Lung (tissue), 12 donors: ENCODE data around the gene MEG3. TPM values are rescaled to one million over a fixed set of nuclear protein-coding genes. Genes with fewer than 3 reads are reported as not detected.

Experiments used
- ATAC-seq: fragments of 200-7000 bp; cut with Tn5 transposase; one replicate; pipeline ENCODE4 v1.9.1; 2020; ENCODE audit warnings: moderate number of reproducible peaks; ENCODE audit not compliant: insufficient read depth, low FRiP score
- DNase-seq, 3 donors: peaks; one replicate each; pipeline ENCODE4 v3.0.0-alpha.2; 2013 to 2017
- H3K27ac ChIP-seq, 2 donors: one replicate each; pipeline ENCODE4 v1.5.1; 2013; ENCODE audit warnings: mild to moderate bottlenecking in 2 of 2, moderate library complexity in 2 of 2, control low read depth in 1 of 2, inconsistent platforms in 1 of 2, low read depth in 1 of 2, low read length in 1 of 2
- H3K27me3 ChIP-seq, 3 donors: one replicate each; pipeline ENCODE4 v1.5.1; 2013; ENCODE audit warnings: low read length in 2 of 3; ENCODE audit not compliant: control insufficient read depth in 3 of 3, insufficient read depth in 3 of 3
- H3K36me3 ChIP-seq, 4 donors: one replicate each; pipeline ENCODE4 v1.5.1; 2013; ENCODE audit warnings: low read length in 4 of 4, mild to moderate bottlenecking in 1 of 4, moderate library complexity in 1 of 4; ENCODE audit not compliant: control insufficient read depth in 4 of 4, insufficient read depth in 4 of 4
- H3K4me1 ChIP-seq, 5 donors: one replicate each; pipeline ENCODE4 v1.5.1; 2013; ENCODE audit warnings: low read length in 5 of 5, mild to moderate bottlenecking in 2 of 5, moderate library complexity in 1 of 5; ENCODE audit not compliant: control insufficient read depth in 5 of 5, insufficient read depth in 5 of 5
- H3K4me3 ChIP-seq: one replicate; pipeline ENCODE4 v1.5.1; 2013; ENCODE audit warnings: mild to moderate bottlenecking, control low read depth, moderate library complexity
- H3K9ac ChIP-seq, 2 donors: one replicate each; pipeline ENCODE4 v1.5.1; 2013; ENCODE audit warnings: low read length in 2 of 2, control low read depth in 1 of 2; ENCODE audit not compliant: insufficient read depth in 1 of 2
- H3K9me3 ChIP-seq, 4 donors: one replicate each; pipeline ENCODE4 v1.5.1; 2013; ENCODE audit warnings: low read length in 3 of 4, mild to moderate bottlenecking in 1 of 4, moderate library complexity in 1 of 4; ENCODE audit not compliant: control insufficient read depth in 4 of 4, insufficient read depth in 3 of 4
- CTCF ChIP-seq: IDR thresholded peaks from 2 replicates; pipeline ENCODE4 v1.5.1; 2012; ENCODE audit warnings: mild to moderate bottlenecking; ENCODE audit errors: control extremely low read depth, extremely low read depth
- WGBS, 2 donors: extraction: QIAGEN DNeasy Blood & Tissue Kit; methylation state at CpG; one replicate each; pipeline ENCODE4 v1.1.7; 2013; 5-methylcytosine and 5-hydroxymethylcytosine counted together
- polyA plus RNA-seq, 2 donors: library from polyadenylated mRNA; stranded (reverse); fragments of 200-250 nt; gene quantifications; one replicate each; pipeline ENCODE4 v1.2.1, GENCODE V29; 2013
- total RNA-seq, 2 donors: library from RNA; depleted of rRNA in 1 of 2; stranded (reverse); fragments of >200 nt in 1 of 2; gene quantifications; one replicate each; pipeline ENCODE4 v1.2.1, GENCODE V29; 2014 to 2021
- donor health status: control.
- donor health status: control.
- donor health status: Bipolar disorder and iron deficiency.
- donor health status: healthy.
- donor health status: DM: yes; HTN: yes; CAD: no.

MEG3 gene
- total and polyA plus RNA-seq, 4 donors = 5.9 to 267 (median 14.8) TPM

GRCh38 chr14:100875861-100876590 is 50.1 kb downstream of the MEG3 start:
- Histone ChIP-seq H3K4me3 (no peak overlapping the region), H3K27me3 (no peaks in the 10 kb centered on the region), H3K9ac (no peak overlapping the region), H3K27ac (no peak overlapping the region), H3K4me1 (no peaks in the 10 kb centered on the region), H3K9me3 (peaks cover 0 to 6% (median 0%) of the 10 kb centered on the region in 4 donors), H3K36me3 (no peaks in the 10 kb centered on the region)
- WGBS, 2 donors = 85 to 86% methylated on average over 17 of the region's 17 CpGs
- TF ChIP-seq CTCF = no peak
- ATAC-seq (no peak), DNase-seq (no peak)

GRCh38 chr14:100878271-100879146 is 52.6 kb downstream of the MEG3 start:
- ATAC-seq = no peak
- Histone ChIP-seq H3K27ac (no peak overlapping the region), H3K36me3 (no peaks in the 10 kb centered on the region), H3K27me3 (no peaks in the 10 kb centered on the region), H3K4me1 (no peaks in the 10 kb centered on the region), H3K9ac (no peak overlapping the region), H3K4me3 (no peak overlapping the region), H3K9me3 (peaks cover 0 to 6% (median 0%) of the 10 kb centered on the region in 4 donors)
- TF ChIP-seq CTCF = no peak
- DNase-seq = no peak
- WGBS, 2 donors = 87 to 89% methylated on average over 11 of the region's 11 CpGs

GRCh38 chr14:100879194-100879593 is 53.3 kb downstream of the MEG3 start:
- WGBS, 2 donors = 82 to 84% methylated on average over 8 of the region's 8 CpGs
- peaks cover 0 to 9% (median 0%) of the 10 kb centered on the region in 4 donors for H3K9me3 ChIP-seq
- no peaks in the 10 kb centered on the region for H3K4me1 ChIP-seq
- H3K9ac ChIP-seq = no peak overlapping the region
- no peak overlapping the region for H3K27ac ChIP-seq
- ATAC-seq (no peak), DNase-seq (no peak)
- no peaks in the 10 kb centered on the region for H3K27me3 ChIP-seq
- peaks cover 0 to 3% (median 0%) of the 10 kb centered on the region in 4 donors for H3K36me3 ChIP-seq
- H3K4me3 ChIP-seq = no peak overlapping the region
- TF ChIP-seq CTCF = no peak
